AG10803 (cell line): ENCODE results near the gene APRT.

ENCODE experiments used
- DNase-seq: peaks from one replicate; pipeline ENCODE4 v3.0.0; 2010; ENCODE audit warnings: low read depth
- H3K4me3 ChIP-seq: 2 replicates; pipeline ENCODE4 v1.5.1; 2011; ENCODE audit warnings: mild to moderate bottlenecking, low read length, control low read depth
- TF ChIP-seq, protein P1 (sequence below): conservative IDR thresholded peaks from 2 replicates; pipeline ENCODE4 v1.5.1; 2011; ENCODE audit warnings: mild to moderate bottlenecking, low read length, control low read depth, inconsistent platforms

The APRT gene

DNA sequence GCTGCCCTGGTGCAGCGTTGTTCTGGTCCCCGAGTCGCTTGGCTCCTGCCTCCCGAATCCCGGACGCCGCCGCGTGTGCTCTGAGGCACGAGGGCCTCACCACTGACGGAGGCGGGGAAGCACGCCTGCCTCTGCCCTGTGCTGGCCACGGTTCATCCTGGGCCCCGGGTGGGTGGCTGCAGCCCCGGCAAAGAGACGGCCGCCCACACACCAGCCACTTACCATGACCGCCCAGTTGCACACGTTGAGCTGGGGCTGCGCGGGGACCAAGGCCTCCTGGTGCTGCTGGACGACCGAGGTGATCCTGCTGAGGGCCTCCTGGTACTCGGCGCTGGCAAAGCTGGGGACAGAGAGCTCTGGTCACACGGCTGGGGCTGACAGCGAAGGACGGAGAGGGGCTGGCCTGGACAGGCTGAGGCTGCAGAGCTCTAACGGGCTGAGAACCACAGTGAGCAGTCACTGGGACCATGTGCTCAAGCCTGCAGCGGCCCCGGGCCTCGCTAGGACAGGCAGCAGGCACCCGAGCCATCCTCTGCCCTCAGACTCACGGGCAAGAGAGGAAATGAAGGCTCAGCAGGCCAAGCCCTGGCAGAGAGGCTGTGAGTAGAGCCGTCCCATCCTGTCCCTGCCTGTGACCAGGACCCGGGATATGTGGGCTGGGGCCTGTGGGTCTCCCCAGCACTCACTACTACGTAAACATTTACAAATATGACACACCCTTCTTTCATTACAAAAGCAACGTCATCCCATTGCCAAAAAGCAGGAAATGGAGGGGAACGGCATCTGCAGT is 6.3 kb upstream of the APRT start:
- no peak for DNase-seq
- no peak overlapping the region for H3K4me3 ChIP-seq
- TF ChIP-seq, protein P1, sequence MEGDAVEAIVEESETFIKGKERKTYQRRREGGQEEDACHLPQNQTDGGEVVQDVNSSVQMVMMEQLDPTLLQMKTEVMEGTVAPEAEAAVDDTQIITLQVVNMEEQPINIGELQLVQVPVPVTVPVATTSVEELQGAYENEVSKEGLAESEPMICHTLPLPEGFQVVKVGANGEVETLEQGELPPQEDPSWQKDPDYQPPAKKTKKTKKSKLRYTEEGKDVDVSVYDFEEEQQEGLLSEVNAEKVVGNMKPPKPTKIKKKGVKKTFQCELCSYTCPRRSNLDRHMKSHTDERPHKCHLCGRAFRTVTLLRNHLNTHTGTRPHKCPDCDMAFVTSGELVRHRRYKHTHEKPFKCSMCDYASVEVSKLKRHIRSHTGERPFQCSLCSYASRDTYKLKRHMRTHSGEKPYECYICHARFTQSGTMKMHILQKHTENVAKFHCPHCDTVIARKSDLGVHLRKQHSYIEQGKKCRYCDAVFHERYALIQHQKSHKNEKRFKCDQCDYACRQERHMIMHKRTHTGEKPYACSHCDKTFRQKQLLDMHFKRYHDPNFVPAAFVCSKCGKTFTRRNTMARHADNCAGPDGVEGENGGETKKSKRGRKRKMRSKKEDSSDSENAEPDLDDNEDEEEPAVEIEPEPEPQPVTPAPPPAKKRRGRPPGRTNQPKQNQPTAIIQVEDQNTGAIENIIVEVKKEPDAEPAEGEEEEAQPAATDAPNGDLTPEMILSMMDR = no peak

- no peak overlapping the region for H3K4me3 ChIP-seq
- TF ChIP-seq, protein P1 = no peak
- DNase-seq = no peak
These were observed 5.2 kb upstream of the APRT start for GRCh38 chr16:88816736-88817535.

DNA sequence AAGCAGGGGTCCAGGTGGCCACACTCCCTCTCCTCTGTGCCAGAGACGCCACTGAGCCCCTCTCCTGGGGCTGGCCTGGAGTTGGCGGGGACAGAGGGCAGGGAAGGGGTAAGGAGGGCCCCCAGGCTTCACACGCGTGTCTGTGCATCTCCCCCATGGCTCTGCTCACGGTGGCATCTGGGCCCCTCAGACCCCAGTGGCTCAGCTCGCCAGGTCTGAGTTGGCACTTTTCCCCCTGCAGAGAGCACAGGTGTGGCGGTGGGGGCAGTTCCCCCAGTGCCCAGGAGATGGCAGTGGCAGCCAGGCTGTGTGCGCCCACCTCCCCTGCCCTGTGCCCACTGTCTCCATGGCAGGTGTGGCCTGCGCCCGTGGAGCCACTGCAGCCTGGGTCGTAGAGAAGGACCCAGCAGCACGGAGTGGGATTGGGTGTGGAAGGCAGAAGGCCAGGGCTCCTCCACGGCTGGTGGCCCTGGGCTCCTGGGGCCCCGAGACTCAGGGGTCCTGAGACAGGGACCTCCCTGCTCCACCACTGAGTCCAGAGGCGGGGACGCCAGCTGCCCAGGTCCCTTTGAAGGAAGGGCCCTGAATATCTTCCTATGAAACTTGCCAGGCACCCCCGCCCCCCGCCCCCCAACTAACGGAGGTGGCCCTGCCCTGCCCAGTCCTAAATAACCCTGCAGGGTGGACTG is 4.3 kb upstream of the APRT start:
- no peak for DNase-seq
- H3K4me3 ChIP-seq = no peak overlapping the region
- TF ChIP-seq, protein P1 = peak; percentile 59

DNA sequence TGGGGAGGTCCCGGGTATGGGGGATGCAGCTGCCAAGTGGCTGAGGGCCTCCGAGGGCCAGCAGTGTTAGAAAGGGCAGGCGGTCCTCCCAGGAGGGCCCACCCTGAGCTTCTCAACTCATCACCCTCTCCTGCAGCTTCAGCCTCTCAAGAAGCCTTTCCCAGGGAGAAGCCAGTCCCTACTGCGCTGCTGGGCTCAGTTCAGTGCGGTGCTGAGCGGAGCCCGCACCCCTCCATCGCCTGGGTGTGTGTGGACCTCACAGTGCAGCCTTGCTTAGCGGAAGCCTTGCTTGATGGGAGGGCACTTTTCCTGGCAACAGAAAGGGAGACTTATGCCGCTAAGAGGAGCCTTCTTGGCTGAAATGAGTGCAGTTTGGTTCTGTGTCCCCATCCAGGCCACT is 3.5 kb upstream of the APRT start:
- no peak overlapping the region for H3K4me3 ChIP-seq
- DNase-seq = no peak
- TF ChIP-seq, protein P1 = no peak

DNA sequence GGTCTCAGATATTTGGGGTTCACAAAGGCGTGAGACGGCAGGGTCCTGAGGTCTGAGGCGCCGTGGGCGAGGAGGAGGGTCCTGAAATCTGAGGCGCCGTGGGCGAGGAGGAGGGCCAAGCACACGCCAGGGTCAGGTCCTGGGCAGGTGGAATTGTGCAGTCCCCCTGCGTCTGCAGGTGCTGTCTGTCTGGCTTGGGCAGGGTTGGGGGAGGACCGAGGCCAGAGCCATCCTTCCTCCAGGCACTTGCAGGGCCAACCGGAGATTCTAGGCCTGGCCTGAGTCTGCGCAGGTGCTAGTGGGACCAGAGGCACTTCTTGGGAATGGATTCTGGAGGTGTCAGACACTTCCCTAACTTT is 2.4 kb upstream of the APRT start:
- H3K4me3 ChIP-seq = no peak overlapping the region
- no peak for DNase-seq
- TF ChIP-seq, protein P1 = no peak

DNA sequence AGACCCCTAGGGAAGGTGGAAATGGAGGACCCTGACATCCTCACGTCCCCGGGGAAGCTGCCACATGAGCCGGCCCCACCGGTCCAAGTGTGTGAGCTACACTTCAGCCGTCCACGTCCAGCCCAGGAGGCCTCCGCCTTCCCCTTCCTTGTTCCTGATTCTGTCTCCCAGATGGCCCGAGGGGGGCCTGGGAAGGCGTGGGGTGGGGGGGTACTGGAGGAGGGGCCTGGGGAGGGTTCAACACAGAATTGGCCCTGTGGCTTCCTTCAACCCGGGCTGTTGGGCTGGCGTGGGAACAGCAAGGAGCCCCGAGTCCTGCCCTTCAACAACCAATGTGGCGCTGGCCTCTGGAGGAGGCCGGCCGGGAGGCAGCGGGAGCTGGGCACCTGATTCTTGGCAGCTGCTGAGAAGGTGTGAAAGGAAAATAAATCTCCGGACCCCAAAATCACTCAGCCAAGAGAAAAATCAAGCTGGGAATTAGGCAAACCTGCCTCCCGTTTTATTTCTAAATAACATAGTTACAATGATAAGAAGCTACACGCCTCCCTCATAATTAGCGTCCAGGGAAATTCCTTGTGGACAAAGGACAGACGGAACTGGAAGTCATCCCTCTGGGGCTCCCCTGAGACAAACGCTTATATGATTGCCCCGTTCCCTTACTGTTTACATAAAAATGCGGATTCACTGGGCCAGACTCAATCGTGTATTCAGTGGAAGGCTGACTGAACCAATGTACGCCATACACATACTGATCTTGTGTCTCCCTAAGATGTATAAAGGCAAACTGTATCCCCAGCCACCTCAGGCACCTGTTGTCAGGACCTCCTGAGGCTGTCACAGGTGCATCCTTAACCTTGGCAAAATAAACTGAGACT is 1.8 kb upstream of the APRT start:
- H3K4me3 ChIP-seq = no peak overlapping the region
- no peak for DNase-seq
- TF ChIP-seq, protein P1 = no peak
